Esophagus squamous epithelium (tissue), 4 donors: Measurements from ENCODE around the gene DNAJC30.

Source experiments
- POLR2A ChIP-seq, 4 donors: fragments of 450-650 bp; IDR thresholded peaks; one replicate each; pipeline ENCODE4 v1.6.1; 2017; ENCODE audit warnings: antibody characterized with exemption in 4 of 4, mild to moderate bottlenecking in 4 of 4, moderate library complexity in 3 of 4
- TF ChIP-seq, protein P1 (sequence below), 6 experiments: fragments of 450-650 bp in 4 of 6; fragments of 200-600 bp in 2 of 6; sonication (generic) in 2 of 6; IDR thresholded peaks; one replicate each; pipeline ENCODE4 v1.5.1; 2016 to 2019; ENCODE audit warnings: antibody characterized with exemption in 6 of 6, mild to moderate bottlenecking in 4 of 6, moderate library complexity in 4 of 6

- TF ChIP-seq, protein P1, sequence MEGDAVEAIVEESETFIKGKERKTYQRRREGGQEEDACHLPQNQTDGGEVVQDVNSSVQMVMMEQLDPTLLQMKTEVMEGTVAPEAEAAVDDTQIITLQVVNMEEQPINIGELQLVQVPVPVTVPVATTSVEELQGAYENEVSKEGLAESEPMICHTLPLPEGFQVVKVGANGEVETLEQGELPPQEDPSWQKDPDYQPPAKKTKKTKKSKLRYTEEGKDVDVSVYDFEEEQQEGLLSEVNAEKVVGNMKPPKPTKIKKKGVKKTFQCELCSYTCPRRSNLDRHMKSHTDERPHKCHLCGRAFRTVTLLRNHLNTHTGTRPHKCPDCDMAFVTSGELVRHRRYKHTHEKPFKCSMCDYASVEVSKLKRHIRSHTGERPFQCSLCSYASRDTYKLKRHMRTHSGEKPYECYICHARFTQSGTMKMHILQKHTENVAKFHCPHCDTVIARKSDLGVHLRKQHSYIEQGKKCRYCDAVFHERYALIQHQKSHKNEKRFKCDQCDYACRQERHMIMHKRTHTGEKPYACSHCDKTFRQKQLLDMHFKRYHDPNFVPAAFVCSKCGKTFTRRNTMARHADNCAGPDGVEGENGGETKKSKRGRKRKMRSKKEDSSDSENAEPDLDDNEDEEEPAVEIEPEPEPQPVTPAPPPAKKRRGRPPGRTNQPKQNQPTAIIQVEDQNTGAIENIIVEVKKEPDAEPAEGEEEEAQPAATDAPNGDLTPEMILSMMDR (IDR thresholded peaks at IDR 0.05) = no peak
- no peak for TF ChIP-seq POLR2A (IDR thresholded peaks at IDR 0.05)
These were observed 44.3 kb downstream of the DNAJC30 start for GRCh38 chr7:73638911-73639310.
